GM18502 (cell line): ENCODE data around the gene RFTN1.

ENCODE experiments used
- ATAC-seq: cut with Tn5 transposase; IDR thresholded peaks from one replicate; pipeline ENCODE4 v1.9.1; 2021; ENCODE audit warnings: mild to moderate bottlenecking; ENCODE audit not compliant: unreplicated experiment, poor library complexity

RFTN1 gene

GRCh38 chr3:16297997-16298885 is 215.3 kb downstream of the RFTN1 start:
- no peak for ATAC-seq

- ATAC-seq = no peak
Measured at GRCh38 chr3:16295298-16295890, 218.1 kb downstream of the RFTN1 start.

- ATAC-seq = no peak
Measured at GRCh38 chr3:16294844-16295243, 218.7 kb downstream of the RFTN1 start.

GRCh38 chr3:16290827-16291196 is 222.7 kb downstream of the RFTN1 start:
- ATAC-seq = no peak

GRCh38 chr3:16290007-16290826 is 223.3 kb downstream of the RFTN1 start:
- ATAC-seq = no peak

DNA sequence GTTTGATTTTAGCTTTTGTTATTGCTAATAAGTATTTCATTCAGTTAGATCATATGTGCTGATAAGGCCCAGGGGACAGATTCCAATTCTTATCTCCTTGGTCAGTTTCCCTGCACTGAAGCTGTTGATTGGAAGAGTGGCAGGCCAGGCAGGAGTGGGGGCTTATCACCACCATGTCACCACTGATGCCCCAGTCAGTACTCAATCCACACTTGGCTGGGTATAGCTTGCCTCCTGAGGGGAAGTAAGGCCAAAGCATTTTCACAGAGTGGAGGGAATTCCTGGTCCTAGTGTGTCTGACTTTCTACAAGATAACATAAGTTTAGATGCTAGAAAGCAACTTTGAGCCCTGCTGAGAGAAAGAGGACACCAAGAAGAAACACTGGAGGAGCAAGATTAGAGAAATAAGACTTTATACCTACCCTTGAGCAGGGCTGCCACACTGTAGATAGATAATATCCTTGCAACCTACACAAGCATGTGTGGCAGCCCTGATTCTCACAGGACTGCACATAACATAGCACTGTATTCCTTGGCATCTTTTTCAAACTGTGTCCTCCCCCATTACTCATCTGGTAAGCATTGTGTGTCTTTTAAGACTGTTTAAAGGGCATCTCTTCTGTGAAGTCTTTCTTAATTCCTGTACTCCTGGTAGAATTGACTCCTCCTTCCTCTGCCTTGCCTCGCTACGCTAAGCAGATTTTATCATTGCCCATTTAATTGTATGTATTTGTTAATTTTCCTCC is 224.2 kb downstream of the RFTN1 start:
- ATAC-seq = no peak

DNA sequence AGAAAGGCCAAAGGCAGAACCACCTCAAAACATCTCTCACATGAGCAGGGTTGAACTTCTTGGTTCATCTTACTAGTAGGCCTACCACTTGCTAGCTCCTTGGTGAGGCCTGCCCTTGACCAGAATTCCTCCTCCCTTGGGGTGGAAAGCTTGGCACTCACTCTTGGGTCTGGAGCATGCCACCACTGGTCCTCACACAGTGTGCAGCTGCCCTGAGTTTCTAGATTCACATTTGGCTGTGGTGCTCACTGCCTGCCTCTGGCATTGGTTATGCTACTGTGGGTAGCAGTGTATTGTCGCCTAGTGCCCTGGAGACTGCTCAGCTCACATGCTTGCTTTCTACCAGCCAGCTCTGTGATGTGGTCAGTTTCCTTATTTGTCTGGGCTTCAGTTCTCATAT is 224.8 kb downstream of the RFTN1 start:
- ATAC-seq = no peak

GRCh38 chr3:16286751-16287543 is 226.6 kb downstream of the RFTN1 start:
- peak; percentile 29 for ATAC-seq

DNA sequence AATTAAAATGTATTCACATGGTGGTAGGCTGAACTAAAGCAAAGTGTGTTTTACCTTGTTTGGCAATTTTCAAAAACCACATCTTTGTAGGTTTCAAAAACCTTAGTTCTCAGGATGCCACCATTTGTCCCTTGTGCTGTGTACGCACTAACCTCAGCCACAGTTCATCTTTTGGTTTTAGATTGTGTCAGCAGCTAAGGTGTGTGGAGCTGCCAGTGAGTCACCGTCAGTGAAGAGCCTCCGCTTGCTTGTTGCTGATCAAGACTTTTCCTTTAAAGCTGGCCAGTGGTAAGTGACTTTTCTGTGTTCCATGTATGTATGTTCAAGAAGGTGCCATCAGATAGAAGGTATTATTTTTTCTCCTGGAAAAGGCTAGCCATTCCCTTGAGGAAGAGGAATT is 227.3 kb downstream of the RFTN1 start:
- peak; percentile 89 for ATAC-seq

DNA sequence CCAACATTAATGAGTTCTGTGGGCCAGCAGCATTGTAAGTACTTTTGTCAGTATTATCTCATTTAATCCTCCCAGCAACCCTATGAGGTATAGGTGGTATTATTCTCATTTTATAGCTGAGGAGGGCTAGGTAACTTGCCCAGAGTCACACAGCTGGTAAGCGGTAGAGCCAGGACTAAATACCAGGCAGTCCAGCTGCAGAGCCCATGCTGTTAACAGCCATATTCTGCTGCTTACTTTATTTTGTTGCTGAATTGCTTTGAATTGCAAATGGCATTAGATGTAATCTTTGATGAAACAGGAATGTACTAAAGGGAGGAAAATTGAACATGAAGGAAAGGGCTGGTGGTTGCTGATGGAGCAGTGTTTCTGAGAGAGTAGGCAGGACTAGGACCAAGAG is 228.9 kb downstream of the RFTN1 start:
- ATAC-seq = no peak

GRCh38 chr3:16280671-16281070 is 232.8 kb downstream of the RFTN1 start:
- ATAC-seq = no peak

- ATAC-seq = no peak
Measured at GRCh38 chr3:16279010-16279801, 234.3 kb downstream of the RFTN1 start.

DNA sequence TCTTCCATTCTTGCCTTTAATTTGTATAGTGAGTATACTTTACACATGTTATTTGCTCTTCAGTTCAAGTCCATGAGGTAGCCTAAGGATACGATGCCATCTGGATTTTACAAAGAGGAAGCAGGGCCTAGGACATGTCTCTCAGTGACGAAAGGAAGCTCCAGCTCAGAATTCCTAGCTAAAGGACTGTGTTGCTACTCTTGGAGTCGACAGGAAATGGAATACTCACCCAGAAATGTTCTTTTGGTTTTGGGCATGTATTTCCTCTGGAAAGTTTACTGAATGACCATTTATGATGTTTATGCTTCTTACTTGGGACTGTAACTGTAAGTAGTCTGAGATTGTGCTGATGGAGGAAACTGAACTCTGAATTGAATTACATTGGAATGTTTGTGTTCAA is 236.0 kb downstream of the RFTN1 start:
- no peak for ATAC-seq

- ATAC-seq = no peak
Measured at GRCh38 chr3:16273867-16274266, 239.6 kb downstream of the RFTN1 start.

- ATAC-seq = no peak
Measured at GRCh38 chr3:16272588-16272987, 240.9 kb downstream of the RFTN1 start.

- ATAC-seq = no peak
Measured at GRCh38 chr3:16270855-16271254, 242.6 kb downstream of the RFTN1 start.

DNA sequence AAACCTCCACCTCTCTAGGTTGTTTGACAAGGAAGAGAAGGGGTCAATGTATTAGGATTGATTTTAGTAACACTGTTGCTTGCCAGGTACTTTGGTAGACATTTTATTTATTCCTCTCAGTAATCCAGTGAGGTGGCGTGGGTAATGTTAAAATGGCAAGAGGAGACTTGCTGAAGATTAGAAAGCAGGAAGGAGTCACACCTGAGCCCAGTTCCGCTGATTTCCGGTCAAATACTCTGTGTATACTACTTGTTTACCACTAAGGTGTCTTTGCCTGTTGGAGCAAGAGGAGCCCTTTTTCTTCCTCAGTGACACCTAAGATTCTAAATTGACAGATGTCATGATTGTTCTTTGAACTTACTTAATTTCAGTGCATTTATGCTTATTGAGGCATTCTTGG is 246.8 kb downstream of the RFTN1 start:
- no peak for ATAC-seq
